GM10248 (cell line): ENCODE measurements around the gene SEPHS1.
"Not testable (repeated sequence)": the region's sequence is repeated elsewhere in the genome, so short reads cannot be mapped to it uniquely, and the experiment has no call there.

Experiments used
- CTCF ChIA-PET: fragments of 300-600 bp; sonication (Branson Sonifier 250); formaldehyde crosslinking; extraction: SDS; loops from one replicate; lab custom pipeline; 2021; ENCODE audit warnings: antibody characterized with exemption; lab: Yijun Ruan, JAX
- POLR2A ChIA-PET: fragments of 350-650 bp; sonication (Branson Sonifier 250); formaldehyde crosslinking; extraction: SDS; loops from one replicate; lab custom pipeline; 2020; ENCODE audit warnings: antibody characterized with exemption; lab: Yijun Ruan, JAX
- DNase-seq: peaks from one replicate; pipeline ENCODE4 v3.0.0; 2012; ENCODE audit errors: extremely low spot score
- TF ChIP-seq, protein P1 (sequence below): IDR thresholded peaks from 2 replicates; pipeline ENCODE4 v1.5.1; 2012; ENCODE audit warnings: mild to moderate bottlenecking, low read depth; ENCODE audit errors: extremely low read depth, missing control alignments, control extremely low read depth

SEPHS1 gene

DNA sequence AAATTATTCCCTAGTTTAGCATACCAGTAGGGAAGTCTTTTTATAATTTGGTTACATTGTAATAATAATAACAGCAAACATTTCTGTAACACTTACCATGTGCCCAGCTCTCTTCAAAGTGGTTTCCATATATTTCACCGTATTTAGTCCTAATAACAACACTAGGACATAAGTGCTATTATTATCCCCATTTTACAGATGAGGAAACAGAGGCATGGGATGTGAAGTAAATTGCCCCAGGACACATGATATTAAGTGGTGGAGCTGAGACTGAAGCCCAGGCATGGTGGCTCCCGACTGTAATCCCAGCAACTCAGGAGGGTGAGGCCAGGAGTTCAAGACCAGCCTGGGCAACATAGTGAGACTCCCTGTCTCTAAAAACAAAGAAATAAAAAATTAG, 53.3 kb downstream of the SEPHS1 start:
- POLR2A ChIA-PET: interaction anchor here (0.6 kb wide), 1 partner anchor 40 kb away, joined by 3 read pairs; no protein-coding TSS in a partner anchor
- TF ChIP-seq, protein P1, sequence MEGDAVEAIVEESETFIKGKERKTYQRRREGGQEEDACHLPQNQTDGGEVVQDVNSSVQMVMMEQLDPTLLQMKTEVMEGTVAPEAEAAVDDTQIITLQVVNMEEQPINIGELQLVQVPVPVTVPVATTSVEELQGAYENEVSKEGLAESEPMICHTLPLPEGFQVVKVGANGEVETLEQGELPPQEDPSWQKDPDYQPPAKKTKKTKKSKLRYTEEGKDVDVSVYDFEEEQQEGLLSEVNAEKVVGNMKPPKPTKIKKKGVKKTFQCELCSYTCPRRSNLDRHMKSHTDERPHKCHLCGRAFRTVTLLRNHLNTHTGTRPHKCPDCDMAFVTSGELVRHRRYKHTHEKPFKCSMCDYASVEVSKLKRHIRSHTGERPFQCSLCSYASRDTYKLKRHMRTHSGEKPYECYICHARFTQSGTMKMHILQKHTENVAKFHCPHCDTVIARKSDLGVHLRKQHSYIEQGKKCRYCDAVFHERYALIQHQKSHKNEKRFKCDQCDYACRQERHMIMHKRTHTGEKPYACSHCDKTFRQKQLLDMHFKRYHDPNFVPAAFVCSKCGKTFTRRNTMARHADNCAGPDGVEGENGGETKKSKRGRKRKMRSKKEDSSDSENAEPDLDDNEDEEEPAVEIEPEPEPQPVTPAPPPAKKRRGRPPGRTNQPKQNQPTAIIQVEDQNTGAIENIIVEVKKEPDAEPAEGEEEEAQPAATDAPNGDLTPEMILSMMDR: no peak
- DNase-seq: no peak
- CTCF ChIA-PET: interaction anchor here (1.3 to 2.1 kb wide), 2 partner anchors 56 to 133 kb away, joined by 3 to 5 read pairs; partner anchors contain the start of gene MCM10

DNA sequence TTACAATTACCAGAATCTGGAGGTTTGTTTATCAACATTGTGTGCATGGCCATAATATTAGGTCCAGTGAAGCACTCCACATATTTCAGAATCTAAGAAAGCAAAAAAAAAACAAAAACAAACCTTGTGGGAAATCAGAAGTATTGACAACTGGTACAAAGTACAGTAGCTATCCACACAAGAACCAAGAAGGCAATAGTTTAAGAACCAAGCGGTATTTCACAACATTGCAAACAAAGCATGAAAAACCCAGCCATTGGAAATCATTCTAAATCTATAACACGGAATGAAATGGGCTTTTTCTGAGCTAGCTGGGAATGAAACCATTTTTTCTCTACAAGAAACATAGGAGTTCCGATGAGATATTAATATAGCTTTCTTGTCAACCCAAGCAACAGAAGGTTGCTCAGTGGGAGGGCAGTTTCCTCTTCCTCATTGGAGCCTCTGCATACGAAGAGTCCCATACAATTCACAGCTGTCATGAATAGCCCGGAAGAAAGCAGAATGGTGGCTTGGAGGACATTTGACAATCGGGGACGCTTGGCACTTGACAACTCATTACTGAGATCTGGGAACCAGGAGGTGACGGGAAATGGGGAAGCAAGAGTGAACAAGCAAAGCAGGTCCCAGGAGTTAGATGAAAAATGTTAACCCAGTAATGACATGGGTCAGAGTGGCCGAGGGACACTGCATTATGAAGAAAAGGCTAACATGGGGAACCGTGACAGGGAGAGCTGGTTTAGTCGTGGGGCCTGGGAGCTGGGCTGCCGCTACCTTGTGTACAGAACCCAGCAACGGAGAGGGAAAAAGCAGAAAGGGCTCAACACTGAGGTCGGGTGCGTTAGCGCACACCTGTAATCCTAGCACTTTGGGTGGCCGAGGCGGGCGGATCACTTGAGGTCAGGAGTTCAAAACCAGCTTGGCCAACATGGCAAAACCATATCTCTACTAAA, 56.0 kb downstream of the SEPHS1 start:
- CTCF ChIA-PET: interaction anchor here (1.5 to 3.8 kb wide), 2 partner anchors 8 to 10 kb away, joined by 3 to 19 read pairs; partner anchors contain the start of gene PHYH
- POLR2A ChIA-PET: interaction anchor here (0.5 kb wide), 1 partner anchor 1298 kb away, joined by 5 read pairs; no protein-coding TSS in a partner anchor
- no peak for DNase-seq
- TF ChIP-seq, protein P1: no peak

DNA sequence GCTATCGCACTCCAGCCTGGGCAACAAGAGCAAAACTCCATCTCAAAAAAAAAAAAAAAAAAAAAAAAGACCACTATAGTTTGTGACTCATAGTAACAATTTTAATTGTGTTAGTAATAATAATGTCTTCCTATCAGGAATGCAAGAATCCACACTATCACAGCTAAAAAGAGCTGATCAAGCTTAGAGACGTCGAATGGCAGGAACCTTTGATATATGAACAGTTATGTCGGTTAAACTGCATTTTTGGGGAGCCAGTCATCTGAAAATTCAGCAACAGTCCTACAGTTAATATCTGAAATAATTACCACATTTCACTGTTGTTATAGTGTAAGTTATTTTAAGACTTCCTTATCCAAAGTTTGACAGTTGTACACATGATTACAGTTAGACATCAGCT, 57.0 kb downstream of the SEPHS1 start:
- ChIA-PET CTCF (interaction anchor here (1.3 to 3.8 kb wide), 3 partner anchors 9 to 19 kb away, joined by 3 to 19 read pairs (median 3); partner anchors contain the start of gene PHYH), POLR2A (no interaction called here)
- TF ChIP-seq, protein P1: no peak
- DNase-seq: no peak

DNA sequence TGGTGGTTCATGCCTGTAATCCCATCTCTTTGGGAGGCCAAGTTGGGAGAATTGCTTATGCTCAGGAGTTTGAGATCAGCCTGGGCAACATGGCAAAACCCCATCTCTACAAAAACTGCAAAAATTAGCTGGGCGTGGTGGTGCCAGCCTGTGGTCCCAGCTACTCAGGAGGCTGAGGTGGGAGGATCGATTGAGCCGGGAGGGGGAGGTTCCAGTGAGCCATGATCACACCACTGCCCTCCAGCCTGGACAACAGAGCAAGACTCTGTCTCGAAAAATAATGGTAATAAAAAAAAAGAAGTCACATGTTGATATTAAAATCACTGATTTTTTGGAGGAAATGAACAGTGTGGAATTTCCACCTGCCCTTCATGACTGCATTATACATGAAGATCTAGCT, 64.0 kb downstream of the SEPHS1 start:
- ChIA-PET CTCF (interaction anchor here (1.0 to 1.5 kb wide), 3 partner anchors 12 to 18 kb away, joined by 3 to 5 read pairs (median 4); no protein-coding TSS in a partner anchor), POLR2A (no interaction called here)
- DNase-seq: no peak
- TF ChIP-seq, protein P1: no peak

DNA sequence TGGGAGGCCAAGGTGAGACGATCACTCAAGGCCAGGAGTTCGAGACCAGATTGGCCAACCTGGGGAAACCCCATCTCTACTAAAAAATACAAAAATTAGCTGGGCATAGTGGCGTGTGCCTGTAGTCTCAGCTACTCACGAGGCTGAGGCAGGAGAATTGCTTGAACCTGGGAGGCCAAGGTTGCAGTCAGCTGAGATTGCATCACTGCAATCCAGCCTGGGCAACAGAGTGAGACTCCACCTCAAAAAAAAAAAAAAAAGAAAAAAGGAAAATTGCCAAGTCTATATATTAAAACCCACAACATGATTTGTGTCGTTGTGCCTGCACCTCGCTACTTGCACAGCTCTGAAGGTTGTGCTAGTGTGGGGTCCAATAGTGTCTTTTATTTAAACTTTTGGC, 65.7 kb downstream of the SEPHS1 start:
- CTCF ChIA-PET: interaction anchor here (1.0 to 1.3 kb wide), 2 partner anchors 9 to 20 kb away, joined by 3 read pairs; no protein-coding TSS in a partner anchor
- POLR2A ChIA-PET, DNase-seq: not testable (repeated sequence)

DNA sequence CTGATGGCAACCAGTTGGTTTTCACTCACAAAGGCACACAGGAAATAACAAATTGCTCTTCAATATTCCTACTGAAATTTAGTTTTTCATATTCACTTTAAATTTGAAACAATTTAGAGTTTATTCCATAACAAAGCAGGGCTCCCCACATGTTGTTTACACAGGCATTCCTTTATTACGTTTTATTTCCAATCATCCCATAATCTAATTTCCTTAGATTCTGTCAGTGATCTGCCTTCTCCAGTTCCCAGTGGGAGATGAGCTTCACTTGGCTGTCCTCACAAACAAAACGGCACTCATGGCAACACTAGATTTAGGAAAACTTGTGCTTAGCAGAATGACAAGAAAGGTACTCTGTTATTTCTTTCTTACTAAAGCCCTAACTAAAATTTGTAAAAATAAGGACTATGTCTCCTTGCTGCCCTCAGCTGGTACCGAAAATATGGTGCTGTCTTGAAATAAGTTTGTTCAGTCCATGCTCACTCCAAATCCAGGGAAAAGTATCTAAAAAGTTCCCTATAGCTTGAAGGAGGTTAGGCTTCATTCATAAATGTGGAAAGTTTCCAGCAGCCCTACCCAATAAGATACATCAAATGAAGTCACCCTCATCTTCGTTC, 71.2 kb downstream of the SEPHS1 start:
- TF ChIP-seq, protein P1: no peak
- DNase-seq: no peak
- ChIA-PET CTCF (no interaction called here), POLR2A (no interaction called here)

DNA sequence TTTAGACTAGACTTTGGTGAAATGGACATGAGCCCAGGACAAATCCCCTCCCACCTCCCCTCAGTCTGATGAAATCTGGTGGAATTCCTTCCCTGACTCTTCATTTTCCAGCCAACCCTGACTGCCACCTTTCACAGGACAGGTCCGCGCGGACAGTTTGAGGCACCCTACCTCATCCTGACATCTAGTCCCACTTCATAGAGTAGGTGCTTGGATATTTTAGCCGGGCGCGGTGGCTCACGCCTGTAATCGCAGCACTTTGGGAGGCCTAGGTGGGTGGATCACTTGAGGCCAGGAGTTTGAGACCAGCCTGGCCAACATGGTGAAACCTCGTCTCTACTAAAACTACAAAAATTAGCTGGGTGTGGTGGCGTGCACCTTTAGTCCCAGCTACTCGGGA, 71.9 kb downstream of the SEPHS1 start:
- POLR2A ChIA-PET, CTCF ChIA-PET, DNase-seq: not testable (repeated sequence)
